Peyer's patch (tissue), 4 donors: ENCODE measurements around the gene LCTL. TPM values are rescaled to one million over a fixed set of nuclear protein-coding genes. Genes with fewer than 3 reads are reported as not detected.

Source experiments
- DNase-seq, 3 donors: peaks; one replicate each; pipeline ENCODE4 v3.0.0-alpha.2; 2017 to 2019
- H3K27ac ChIP-seq, 4 donors: fragments of 200-600 bp; sonication (generic); one replicate each; pipeline ENCODE4 v1.5.1; 2016 to 2019
- H3K27me3 ChIP-seq, 2 donors: fragments of 200-600 bp; sonication (generic); one replicate each; pipeline ENCODE4 v1.5.1; 2019
- H3K36me3 ChIP-seq, 3 donors: fragments of 200-600 bp; sonication (generic); one replicate each; pipeline ENCODE4 v1.5.1; 2016 to 2019
- H3K4me1 ChIP-seq, 4 donors: fragments of 200-600 bp; sonication (generic); one replicate each; pipeline ENCODE4 v1.5.1; 2016 to 2019
- H3K4me3 ChIP-seq, 4 donors: fragments of 200-600 bp; sonication (generic); 1 replicate in 3 of 4; 2 replicates in 1 of 4; pipeline ENCODE4 v1.5.1; 2016 to 2019; ENCODE audit warnings: mild to moderate bottlenecking in 1 of 4
- H3K9me3 ChIP-seq, 4 donors: fragments of 200-600 bp; sonication (generic); one replicate each; pipeline ENCODE4 v1.5.1; 2016 to 2019; ENCODE audit warnings: mild to moderate bottlenecking in 1 of 4
- POLR2A ChIP-seq, 2 donors: fragments of 450-650 bp; IDR thresholded peaks; one replicate each; pipeline ENCODE4 v1.5.1; 2017; ENCODE audit warnings: antibody characterized with exemption in 2 of 2, mild to moderate bottlenecking in 2 of 2, moderate library complexity in 2 of 2
- total RNA-seq, 4 donors: library from RNA; depleted of rRNA; stranded (reverse); fragments of >200 nt; gene quantifications; one replicate each; pipeline ENCODE4 v1.1.0, GENCODE V29; 2016
- TF ChIP-seq, protein P1 (sequence below), 6 experiments: fragments of 450-650 bp in 4 of 6; fragments of 200-600 bp in 2 of 6; sonication (generic) in 1 of 6; IDR thresholded peaks; one replicate each; pipeline ENCODE4 v1.5.1; 2017 to 2019; ENCODE audit warnings: antibody characterized with exemption in 6 of 6, mild to moderate bottlenecking in 3 of 6, moderate library complexity in 1 of 6

The LCTL gene
- total RNA-seq, 4 donors from 2014 or later = not detected

DNA sequence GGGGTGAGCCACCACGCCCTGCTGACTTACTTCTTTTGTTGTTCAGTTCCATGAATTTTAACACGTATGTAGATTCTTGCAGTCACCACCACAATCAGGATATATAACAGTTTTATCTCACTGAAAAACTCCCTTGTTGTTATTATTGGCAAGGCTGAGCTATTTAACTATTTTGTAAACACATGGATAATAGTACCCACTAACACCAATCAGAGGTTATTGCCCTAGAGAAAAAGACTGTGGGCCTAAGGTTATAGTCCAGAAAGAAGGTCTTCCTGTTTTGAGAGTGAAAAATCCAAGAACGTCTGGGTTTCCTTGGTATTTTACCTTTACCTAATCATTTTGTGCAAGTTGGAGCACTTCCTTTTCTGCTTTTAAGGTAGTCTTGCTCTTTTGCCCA lies 51.2 kb downstream of the LCTL start:
- no peak overlapping the region for H3K27ac ChIP-seq

DNA sequence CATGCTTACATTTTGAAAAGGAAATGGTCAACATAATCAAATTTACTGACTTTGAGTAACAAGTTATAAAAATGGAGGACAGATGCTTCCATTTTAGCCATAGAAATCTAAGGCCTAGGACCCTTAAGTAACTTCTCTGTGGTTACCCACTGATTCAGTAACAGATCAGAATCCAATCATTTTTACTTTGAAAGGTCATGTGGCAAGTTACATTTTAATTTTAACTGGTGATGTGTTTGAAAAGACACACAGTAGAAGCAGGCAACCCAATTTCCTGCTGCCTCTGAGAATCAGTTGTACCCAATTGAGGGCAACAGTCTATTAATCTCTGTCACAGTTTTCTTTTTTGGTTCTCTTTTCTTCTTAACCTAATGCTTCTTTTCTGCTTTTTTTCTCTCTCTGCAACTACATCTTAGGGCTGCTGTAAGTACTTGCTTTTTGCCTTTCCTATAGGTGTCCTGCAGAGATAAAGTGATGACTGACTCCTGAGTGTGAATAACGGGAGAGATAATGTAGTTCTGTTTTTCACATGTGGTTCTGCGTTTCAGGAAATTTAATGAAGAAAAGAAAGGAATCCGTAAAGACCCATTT lies 57.4 kb downstream of the LCTL start:
- DNase-seq = no peak
- H3K36me3 ChIP-seq = no peaks in the 10 kb centered on the region
- H3K27me3 ChIP-seq = no peaks in the 10 kb centered on the region
- TF ChIP-seq, protein P1, sequence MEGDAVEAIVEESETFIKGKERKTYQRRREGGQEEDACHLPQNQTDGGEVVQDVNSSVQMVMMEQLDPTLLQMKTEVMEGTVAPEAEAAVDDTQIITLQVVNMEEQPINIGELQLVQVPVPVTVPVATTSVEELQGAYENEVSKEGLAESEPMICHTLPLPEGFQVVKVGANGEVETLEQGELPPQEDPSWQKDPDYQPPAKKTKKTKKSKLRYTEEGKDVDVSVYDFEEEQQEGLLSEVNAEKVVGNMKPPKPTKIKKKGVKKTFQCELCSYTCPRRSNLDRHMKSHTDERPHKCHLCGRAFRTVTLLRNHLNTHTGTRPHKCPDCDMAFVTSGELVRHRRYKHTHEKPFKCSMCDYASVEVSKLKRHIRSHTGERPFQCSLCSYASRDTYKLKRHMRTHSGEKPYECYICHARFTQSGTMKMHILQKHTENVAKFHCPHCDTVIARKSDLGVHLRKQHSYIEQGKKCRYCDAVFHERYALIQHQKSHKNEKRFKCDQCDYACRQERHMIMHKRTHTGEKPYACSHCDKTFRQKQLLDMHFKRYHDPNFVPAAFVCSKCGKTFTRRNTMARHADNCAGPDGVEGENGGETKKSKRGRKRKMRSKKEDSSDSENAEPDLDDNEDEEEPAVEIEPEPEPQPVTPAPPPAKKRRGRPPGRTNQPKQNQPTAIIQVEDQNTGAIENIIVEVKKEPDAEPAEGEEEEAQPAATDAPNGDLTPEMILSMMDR (IDR thresholded peaks at IDR 0.05) = no peak
- no peak for TF ChIP-seq POLR2A (IDR thresholded peaks at IDR 0.05)
- H3K9me3 ChIP-seq = no peaks in the 10 kb centered on the region
- H3K27ac ChIP-seq = no peak overlapping the region
- H3K4me1 ChIP-seq = peaks cover 0 to 17% (median 6%) of the 10 kb centered on the region in 4 donors
- H3K4me3 ChIP-seq = no peak overlapping the region

More for the DNA sequence above, 51.2 kb downstream of the LCTL start:
- no peak for DNase-seq
- TF ChIP-seq, protein P1 (IDR thresholded peaks at IDR 0.05) = no peak
- TF ChIP-seq POLR2A (IDR thresholded peaks at IDR 0.05) = no peak
- no peaks in the 10 kb centered on the region for H3K9me3 ChIP-seq
- no peaks in the 10 kb centered on the region for H3K27me3 ChIP-seq
- H3K4me1 ChIP-seq = no peaks in the 10 kb centered on the region
- H3K4me3 ChIP-seq = no peak overlapping the region
- peaks cover 0 to 10% (median 0%) of the 10 kb centered on the region in 3 donors for H3K36me3 ChIP-seq

DNA sequence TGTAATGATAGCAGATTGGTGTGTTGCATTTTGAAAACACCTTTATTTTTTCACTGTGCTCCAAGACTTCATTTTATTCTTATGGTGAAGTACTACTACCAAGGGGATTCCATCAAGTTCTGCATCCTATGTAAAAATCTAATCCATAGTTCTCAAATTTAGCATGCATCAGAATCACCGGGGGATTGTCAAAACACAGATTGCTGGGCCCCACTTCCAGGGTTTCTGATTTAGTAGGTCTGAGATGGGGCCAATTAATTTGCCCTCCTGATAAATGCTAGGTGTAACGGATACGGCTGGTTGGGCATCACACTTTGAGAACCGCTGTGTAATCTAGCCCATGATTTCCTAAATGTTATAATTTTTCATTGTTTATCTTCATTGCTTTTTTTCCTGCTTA lies 60.0 kb downstream of the LCTL start:
- no peak for TF ChIP-seq POLR2A (IDR thresholded peaks at IDR 0.05)
- TF ChIP-seq, protein P1 (IDR thresholded peaks at IDR 0.05) = no peak
- H3K36me3 ChIP-seq = peaks cover 0 to 24% (median 0%) of the 10 kb centered on the region in 3 donors
- peaks cover 0 to 30% (median 11%) of the 10 kb centered on the region in 4 donors for H3K4me1 ChIP-seq
- no peaks in the 10 kb centered on the region for H3K27me3 ChIP-seq
- H3K27ac ChIP-seq = peak overlapping the region in 3 of 4 donors; percentile 91 to 94 (median 92)
- no peak for DNase-seq
- peak overlapping the region in 3 of 4 donors; percentile 67 to 88 (median 69) for H3K4me3 ChIP-seq
- H3K9me3 ChIP-seq = no peaks in the 10 kb centered on the region

DNA sequence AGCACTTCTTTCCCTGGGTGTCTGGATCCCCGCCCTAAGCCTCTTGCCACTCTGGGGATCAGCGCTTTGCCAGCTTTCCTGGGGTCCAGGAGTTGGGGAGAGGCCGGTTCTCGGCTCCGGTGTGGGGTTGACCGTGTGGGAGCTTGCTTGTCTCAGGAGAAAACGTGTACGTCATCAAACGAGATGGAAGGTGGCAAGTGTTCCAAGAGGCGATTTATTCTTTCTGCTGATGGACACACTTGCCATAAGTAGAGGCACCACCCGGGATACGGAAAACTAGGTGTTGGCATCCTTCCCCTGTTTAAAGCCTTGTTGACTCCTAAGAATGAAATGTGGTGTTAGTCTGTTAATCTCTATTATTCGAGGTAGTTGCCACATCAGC lies 60.4 kb downstream of the LCTL start:
- peak overlapping the region; percentile 67 to 88 (median 76) for H3K4me3 ChIP-seq
- H3K4me1 ChIP-seq = peaks cover 0 to 30% (median 11%) of the 10 kb centered on the region in 4 donors
- H3K27ac ChIP-seq = peak overlapping the region; percentile 88 to 94 (median 92)
- no peaks in the 10 kb centered on the region for H3K9me3 ChIP-seq
- TF ChIP-seq, protein P1 (IDR thresholded peaks at IDR 0.05) = no peak
- peak in 1 of 2 donors; percentile 27 for TF ChIP-seq POLR2A (IDR thresholded peaks at IDR 0.05)
- no peaks in the 10 kb centered on the region for H3K27me3 ChIP-seq
- no peak for DNase-seq
- peaks cover 0 to 28% (median 0%) of the 10 kb centered on the region in 3 donors for H3K36me3 ChIP-seq

DNA sequence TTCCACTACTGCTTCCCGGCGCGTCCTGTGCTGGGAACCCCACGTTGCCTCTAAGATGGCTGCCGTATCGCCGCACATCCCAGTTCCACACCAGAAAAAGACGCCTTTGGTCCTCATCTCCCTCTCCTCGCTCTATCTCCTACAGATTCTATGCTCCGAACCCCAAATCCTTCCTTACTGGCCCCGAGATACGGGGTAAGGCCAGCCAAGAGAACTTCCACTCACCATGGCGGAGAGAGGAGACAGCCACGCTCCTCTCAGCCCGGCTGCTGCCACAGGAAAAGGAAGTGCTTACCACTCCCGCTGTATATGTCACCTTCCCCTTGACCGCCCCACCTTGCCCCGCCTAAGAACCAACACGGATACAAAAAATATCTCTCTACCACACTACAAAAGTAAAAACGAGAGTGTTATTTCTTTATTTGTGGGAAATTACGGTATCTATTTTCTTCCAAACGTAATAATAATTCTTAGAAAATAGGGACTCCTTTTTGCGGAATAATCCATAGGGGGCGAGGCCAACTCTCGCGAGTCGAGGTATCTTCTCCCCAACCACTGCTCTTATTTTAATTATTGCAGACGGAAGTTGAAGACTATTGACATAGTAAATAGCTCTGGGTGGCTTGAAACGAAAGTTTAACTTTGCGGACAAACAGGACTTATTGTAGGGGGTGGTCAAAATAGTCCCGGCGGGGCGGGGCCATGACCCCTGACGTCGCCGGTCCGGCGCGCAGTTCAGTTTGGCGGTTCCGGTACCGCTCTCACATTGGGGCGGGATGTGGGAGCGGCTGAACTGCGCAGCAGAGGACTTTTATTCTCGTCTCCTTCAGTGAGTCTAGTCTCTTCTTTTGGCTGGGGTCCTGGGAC lies 61.0 kb downstream of the LCTL start, which contains the start of the genes RPL4 and ZWILCH:
TSS of gene RPL4 (minus strand) at position 293 of the 867 bp plus-strand sequence. CDS start at position 228, 65 bp downstream.
TSS of gene ZWILCH (plus strand) at position 764 of the 867 bp plus-strand sequence. CDS start at position 777, 13 bp downstream.
- no peaks in the 10 kb centered on the region for H3K9me3 ChIP-seq
- H3K4me1 ChIP-seq = peaks cover 0 to 30% (median 11%) of the 10 kb centered on the region in 4 donors
- peak within 1 kb of the TSS; percentile 88 to 94 (median 92) for H3K27ac ChIP-seq
- peak; percentile 77 to 91 (median 85) for DNase-seq
- TF ChIP-seq, protein P1 (IDR thresholded peaks at IDR 0.05) = peak in 2 of 6 experiments; percentile 31 to 33
- TF ChIP-seq POLR2A (IDR thresholded peaks at IDR 0.05) = peak; percentile 95 to 96
- H3K36me3 ChIP-seq = peaks cover 0 to 35% (median 0%) of the 10 kb centered on the region in 3 donors
- H3K4me3 ChIP-seq = peak within 1 kb of the TSS; percentile 67 to 88 (median 76)
- no peaks in the 10 kb centered on the region for H3K27me3 ChIP-seq
